Neural cell (in vitro differentiated cells): ENCODE measurements around the gene IL18R1. TPM values are rescaled to one million over a fixed set of nuclear protein-coding genes. Genes with fewer than 3 reads are reported as not detected.

Experiments
- H2AFZ ChIP-seq: fragments of 200-600, 300-800 bp; sonication (generic), shearing (Covaris generic); 2 replicates; pipeline ENCODE4 v1.6.0; 2014; ENCODE audit warnings: low read depth, mild to moderate bottlenecking, antibody characterized with exemption, low read length, moderate library complexity
- H3F3A ChIP-seq: fragments of 200-600 bp; shearing (Covaris generic); 2 replicates; pipeline ENCODE4 v1.6.1; 2016; ENCODE audit warnings: mild to moderate bottlenecking, moderate library complexity, mixed read lengths, antibody characterized with exemption, low read length; ENCODE audit not compliant: insufficient read depth, poor library complexity, severe bottlenecking
- H3K27ac ChIP-seq: fragments of 200-600, 300-800 bp; sonication (generic), shearing (Covaris generic); 2 replicates; pipeline ENCODE4 v1.5.1; 2014; ENCODE audit warnings: mild to moderate bottlenecking, low read length, moderate library complexity
- H3K27me3 ChIP-seq: fragments of 300-800, 200-600 bp; sonication (generic), shearing (Covaris generic); 2 replicates; pipeline ENCODE4 v1.6.0; 2014; ENCODE audit warnings: mild to moderate bottlenecking, low read depth, low read length, moderate library complexity; ENCODE audit not compliant: insufficient read depth
- H3K36me3 ChIP-seq: fragments of 300-800, 200-600 bp; sonication (generic), shearing (Covaris generic); 2 replicates; pipeline ENCODE4 v1.5.1; 2014; ENCODE audit warnings: mild to moderate bottlenecking, antibody characterized with exemption, low read length, moderate library complexity; ENCODE audit not compliant: insufficient read depth
- H3K4me2 ChIP-seq: fragments of 300-800, 200-600 bp; sonication (generic), shearing (Covaris generic); 2 replicates; pipeline ENCODE4 v1.6.0; 2014; ENCODE audit warnings: mild to moderate bottlenecking, low read length
- H3K4me3 ChIP-seq: fragments of 300-800, 200-600 bp; sonication (generic), shearing (Covaris generic); 2 replicates; pipeline ENCODE4 v1.5.1; 2014; ENCODE audit warnings: mild to moderate bottlenecking, low read length, moderate library complexity
- H3K79me2 ChIP-seq: fragments of 200-600 bp; shearing (Covaris generic); replicated peaks from 2 replicates; pipeline ENCODE4 v1.6.0; 2014; ENCODE audit warnings: mild to moderate bottlenecking, low read length, moderate library complexity; ENCODE audit not compliant: insufficient read depth
- H3K9ac ChIP-seq: fragments of 300-800, 200-600 bp; sonication (generic), shearing (Covaris generic); 2 replicates; pipeline ENCODE4 v1.6.1; 2016; ENCODE audit warnings: mild to moderate bottlenecking, low read length, mixed read lengths
- H3K9me2 ChIP-seq: fragments of 200-600 bp; shearing (Covaris generic); 2 replicates; pipeline ENCODE4 v1.6.1; 2016; ENCODE audit warnings: mild to moderate bottlenecking, low read length, mixed read lengths; ENCODE audit not compliant: insufficient read depth
- H3K9me3 ChIP-seq: fragments of 200-600, 300-800 bp; sonication (generic), shearing (Covaris generic); 2 replicates; pipeline ENCODE4 v1.6.1; 2016; ENCODE audit warnings: mild to moderate bottlenecking, mixed run types, low read length, moderate library complexity, mixed read lengths
- H4K20me1 ChIP-seq: fragments of 200-600 bp; shearing (Covaris generic); 2 replicates; pipeline ENCODE4 v1.6.1; 2016; ENCODE audit warnings: mild to moderate bottlenecking, mixed run types; ENCODE audit not compliant: insufficient read depth
- CTCF ChIP-seq: fragments of 450-650 bp; IDR thresholded peaks from 2 replicates; pipeline ENCODE4 v1.5.1; 2014; ENCODE audit warnings: antibody characterized with exemption, mild to moderate bottlenecking, moderate library complexity; ENCODE audit not compliant: poor library complexity, severe bottlenecking
- EP300 ChIP-seq: fragments of 450-650 bp; conservative IDR thresholded peaks from 2 replicates; pipeline ENCODE4 v1.6.1; 2014; ENCODE audit warnings: antibody characterized with exemption, mild to moderate bottlenecking, moderate library complexity; ENCODE audit not compliant: poor library complexity, severe bottlenecking
- EZH2 ChIP-seq: fragments of 200-600, 300-800 bp; shearing (Covaris generic), sonication (generic); IDR thresholded peaks from 2 replicates; pipeline ENCODE4 v1.6.1; 2014; ENCODE audit warnings: antibody characterized with exemption, low read length, borderline replicate concordance, mild to moderate bottlenecking; ENCODE audit not compliant: insufficient read depth, poor library complexity, severe bottlenecking
- MXI1 ChIP-seq: fragments of 450-650 bp; conservative IDR thresholded peaks from 2 replicates; pipeline ENCODE4 v1.6.1; 2014; ENCODE audit warnings: antibody characterized with exemption, mild to moderate bottlenecking; ENCODE audit not compliant: poor library complexity, severe bottlenecking
- POLR2AphosphoS5 ChIP-seq: IDR thresholded peaks from 2 replicates; pipeline ENCODE4 v1.6.1; 2012
- RAD21 ChIP-seq: fragments of 450-650 bp; conservative IDR thresholded peaks from 2 replicates; pipeline ENCODE4 v1.6.1; 2014; ENCODE audit warnings: antibody characterized with exemption, mild to moderate bottlenecking, moderate library complexity
- SMC3 ChIP-seq: fragments of 450-650 bp; conservative IDR thresholded peaks from 2 replicates; pipeline ENCODE4 v1.6.1; 2014; ENCODE audit warnings: antibody characterized with exemption, mild to moderate bottlenecking, moderate library complexity; ENCODE audit not compliant: poor library complexity
- TAF1 ChIP-seq: IDR thresholded peaks from 2 replicates; pipeline ENCODE4 v1.6.1; 2012; ENCODE audit warnings: low read depth
- polyA plus RNA-seq: library from polyadenylated mRNA; depleted of rRNA; stranded (reverse); fragments of >200 nt; gene quantifications from 2 replicates; pipeline ENCODE4 v1.2.3, GENCODE V29; 2014
- TF ChIP-seq, protein P1 (sequence below): IDR thresholded peaks from 2 replicates; pipeline ENCODE4 v1.6.1; 2012; ENCODE audit warnings: borderline replicate concordance

Gene IL18R1
- polyA plus RNA-seq, 1 donor from 2014 or later = 0.09 TPM

DNA sequence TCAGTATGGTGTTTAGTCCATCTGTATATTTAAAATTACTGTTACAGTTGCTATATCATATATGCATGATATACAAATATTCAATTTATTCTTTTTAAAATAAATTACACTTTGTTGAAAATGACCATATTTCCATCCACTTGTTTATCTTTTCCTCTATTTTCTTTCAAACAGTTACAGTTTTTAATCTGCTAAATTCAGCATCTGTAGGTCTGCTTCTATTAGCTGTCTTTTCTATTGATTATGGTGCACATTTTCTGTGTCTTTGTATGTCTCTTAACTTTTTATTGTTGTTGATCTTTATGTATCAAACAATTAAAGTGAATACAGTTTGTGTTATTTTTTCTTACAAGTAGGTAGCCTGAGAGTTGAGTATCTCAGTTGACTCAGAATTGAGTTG is 28.1 kb downstream of the IL18R1 start:
- TF ChIP-seq POLR2AphosphoS5 = no peak
- TF ChIP-seq MXI1 = no peak
- TF ChIP-seq EP300 = no peak
- TF ChIP-seq SMC3 = no peak
- TF ChIP-seq RAD21 = no peak
- TF ChIP-seq TAF1 = no peak
- no peak for TF ChIP-seq CTCF
- no peak for TF ChIP-seq EZH2
- TF ChIP-seq, protein P1, sequence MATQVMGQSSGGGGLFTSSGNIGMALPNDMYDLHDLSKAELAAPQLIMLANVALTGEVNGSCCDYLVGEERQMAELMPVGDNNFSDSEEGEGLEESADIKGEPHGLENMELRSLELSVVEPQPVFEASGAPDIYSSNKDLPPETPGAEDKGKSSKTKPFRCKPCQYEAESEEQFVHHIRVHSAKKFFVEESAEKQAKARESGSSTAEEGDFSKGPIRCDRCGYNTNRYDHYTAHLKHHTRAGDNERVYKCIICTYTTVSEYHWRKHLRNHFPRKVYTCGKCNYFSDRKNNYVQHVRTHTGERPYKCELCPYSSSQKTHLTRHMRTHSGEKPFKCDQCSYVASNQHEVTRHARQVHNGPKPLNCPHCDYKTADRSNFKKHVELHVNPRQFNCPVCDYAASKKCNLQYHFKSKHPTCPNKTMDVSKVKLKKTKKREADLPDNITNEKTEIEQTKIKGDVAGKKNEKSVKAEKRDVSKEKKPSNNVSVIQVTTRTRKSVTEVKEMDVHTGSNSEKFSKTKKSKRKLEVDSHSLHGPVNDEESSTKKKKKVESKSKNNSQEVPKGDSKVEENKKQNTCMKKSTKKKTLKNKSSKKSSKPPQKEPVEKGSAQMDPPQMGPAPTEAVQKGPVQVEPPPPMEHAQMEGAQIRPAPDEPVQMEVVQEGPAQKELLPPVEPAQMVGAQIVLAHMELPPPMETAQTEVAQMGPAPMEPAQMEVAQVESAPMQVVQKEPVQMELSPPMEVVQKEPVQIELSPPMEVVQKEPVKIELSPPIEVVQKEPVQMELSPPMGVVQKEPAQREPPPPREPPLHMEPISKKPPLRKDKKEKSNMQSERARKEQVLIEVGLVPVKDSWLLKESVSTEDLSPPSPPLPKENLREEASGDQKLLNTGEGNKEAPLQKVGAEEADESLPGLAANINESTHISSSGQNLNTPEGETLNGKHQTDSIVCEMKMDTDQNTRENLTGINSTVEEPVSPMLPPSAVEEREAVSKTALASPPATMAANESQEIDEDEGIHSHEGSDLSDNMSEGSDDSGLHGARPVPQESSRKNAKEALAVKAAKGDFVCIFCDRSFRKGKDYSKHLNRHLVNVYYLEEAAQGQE = no peak
- Histone ChIP-seq H3K36me3 (no peaks in the 10 kb centered on the region), H3K9me3 (peaks cover 5% of the 10 kb centered on the region)

DNA sequence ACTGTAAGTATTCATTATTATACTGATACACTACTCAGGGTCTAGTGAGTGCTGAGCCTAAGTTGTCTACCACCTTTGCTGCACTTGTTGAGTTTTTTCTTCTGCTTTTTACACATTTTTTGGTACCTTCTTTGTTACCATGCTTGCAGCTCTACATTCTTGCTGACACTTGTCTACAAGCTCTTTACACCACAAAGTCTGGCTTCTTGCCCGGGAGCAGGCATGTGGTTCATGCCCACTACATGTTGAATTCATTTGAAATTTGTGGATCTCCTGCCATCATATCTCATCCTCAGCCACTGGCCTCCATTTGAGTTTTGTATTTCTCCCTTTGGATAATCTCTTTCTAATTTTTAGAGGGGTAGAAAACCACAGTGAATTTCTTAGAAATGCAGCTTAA is 29.9 kb downstream of the IL18R1 start:
- H3K27me3 ChIP-seq = no peaks in the 10 kb centered on the region
- H3K27ac ChIP-seq = no peak overlapping the region
- H3F3A ChIP-seq = no peaks in the 10 kb centered on the region
- H3K4me2 ChIP-seq = no peak overlapping the region
- peaks cover 5% of the 10 kb centered on the region for H3K9me3 ChIP-seq
- H3K36me3 ChIP-seq = no peaks in the 10 kb centered on the region
- H3K4me3 ChIP-seq = no peak overlapping the region
- H2AFZ ChIP-seq = no peak overlapping the region
- H3K79me2 ChIP-seq = no peaks in the 10 kb centered on the region
- no peaks in the 10 kb centered on the region for H4K20me1 ChIP-seq
- TF ChIP-seq MXI1 (no peak), SMC3 (no peak), POLR2AphosphoS5 (no peak), CTCF (no peak), EP300 (no peak), RAD21 (no peak), EZH2 (no peak), TAF1 (no peak)
- TF ChIP-seq, protein P1 = no peak
- no peak overlapping the region for H3K9ac ChIP-seq
- no peaks in the 10 kb centered on the region for H3K9me2 ChIP-seq

More for the DNA sequence above, 28.1 kb downstream of the IL18R1 start:
- Histone ChIP-seq H3K27me3 (no peaks in the 10 kb centered on the region), H2AFZ (no peak overlapping the region), H3K79me2 (no peaks in the 10 kb centered on the region), H3F3A (no peaks in the 10 kb centered on the region), H3K4me2 (no peak overlapping the region), H3K9ac (no peak overlapping the region), H3K27ac (no peak overlapping the region), H3K4me3 (no peak overlapping the region), H4K20me1 (no peaks in the 10 kb centered on the region), H3K9me2 (no peaks in the 10 kb centered on the region)
